CD4-positive, alpha-beta memory T cell (primary cell): ENCODE data around the gene CYP26B1. TPM values are rescaled to one million over a fixed set of nuclear protein-coding genes. Genes with fewer than 3 reads are reported as not detected.
A peak's percentile ranks its signal among the peaks of the same experiment; 100 is the strongest.

Source experiments
- CTCF ChIA-PET: fragments of 350-600 bp; sonication (Branson Sonifier 250); formaldehyde crosslinking; loops from one replicate; lab custom pipeline; 2021; ENCODE audit warnings: inconsistent platforms; ENCODE audit not compliant: partially characterized antibody; lab: Charles Lee
- POLR2A ChIA-PET: fragments of 350-600 bp; sonication (Branson Sonifier 250); formaldehyde crosslinking; loops from one replicate; lab custom pipeline; 2021; ENCODE audit not compliant: partially characterized antibody; lab: Charles Lee
- DNase-seq, 5 donors: peaks; one replicate each; pipeline versions ENCODE4 v3.0.0 to v3.0.0-alpha.2; 2020 to 2022; ENCODE audit warnings: mixed read lengths in 1 of 5
- H3K27ac ChIP-seq: one replicate; pipeline ENCODE4 v1.7.0; 2013; ENCODE audit warnings: low read depth, low read length
- H3K27me3 ChIP-seq: 2 replicates; pipeline ENCODE4 v1.7.0; 2013; ENCODE audit warnings: mild to moderate bottlenecking, low read length, moderate library complexity; ENCODE audit not compliant: insufficient read depth
- H3K36me3 ChIP-seq: 2 replicates; pipeline ENCODE4 v1.7.0; 2013; ENCODE audit warnings: mild to moderate bottlenecking, low read length, moderate library complexity; ENCODE audit not compliant: insufficient read depth
- H3K4me1 ChIP-seq: 2 replicates; pipeline ENCODE4 v1.7.0; 2013; ENCODE audit warnings: mild to moderate bottlenecking, low read length, moderate library complexity; ENCODE audit not compliant: insufficient read depth
- H3K4me3 ChIP-seq, 2 donors: one replicate each; pipeline ENCODE4 v1.7.0; 2013; ENCODE audit warnings: low read length in 2 of 2, mild to moderate bottlenecking in 1 of 2
- H3K9me3 ChIP-seq, 2 donors: one replicate each; pipeline ENCODE4 v1.7.0; 2013; ENCODE audit warnings: low read length in 2 of 2, control low read depth in 1 of 2; ENCODE audit not compliant: control insufficient read depth in 1 of 2
- H3K27ac Mint-ChIP-seq, 7 donors: one replicate each; pipeline ENCODE4 v1.8.0; 2020 to 2021; ENCODE audit warnings: mixed read lengths in 7 of 7, mild to moderate bottlenecking in 6 of 7, inconsistent platforms in 3 of 7, moderate library complexity in 3 of 7
- H3K27me3 Mint-ChIP-seq, 2 donors: one replicate each; pipeline ENCODE4 v1.8.0; 2020 to 2021; ENCODE audit warnings: mixed read lengths in 2 of 2
- H3K36me3 Mint-ChIP-seq, 2 donors: one replicate each; pipeline ENCODE4 v1.8.0; 2020 to 2021; ENCODE audit warnings: mixed read lengths in 2 of 2, inconsistent platforms in 1 of 2, mild to moderate bottlenecking in 1 of 2
- H3K4me1 Mint-ChIP-seq, 4 donors: one replicate each; pipeline ENCODE4 v1.8.0; 2020 to 2021; ENCODE audit warnings: mixed read lengths in 4 of 4, mild to moderate bottlenecking in 1 of 4
- H3K4me3 Mint-ChIP-seq, 8 donors: one replicate each; pipeline ENCODE4 v1.8.0; 2020 to 2021; ENCODE audit warnings: mixed read lengths in 8 of 8, mild to moderate bottlenecking in 7 of 8, moderate library complexity in 6 of 8, inconsistent platforms in 3 of 8
- H3K9me3 Mint-ChIP-seq, 8 donors: one replicate each; pipeline ENCODE4 v1.8.0; 2020 to 2021; ENCODE audit warnings: mixed read lengths in 8 of 8, mild to moderate bottlenecking in 5 of 8, inconsistent platforms in 3 of 8, moderate library complexity in 1 of 8
- intact Hi-C: fragments of 100-400 bp; cut with micrococcal nuclease; formaldehyde crosslinking; loops from one replicate; pipeline ENCODE4 v1.15.1; 2023
- polyA plus RNA-seq, 2 donors: library from polyadenylated mRNA; unstranded; fragments of 300-500 nt; fragmentation: Illumina TruSeq; gene quantifications; one replicate each; pipeline ENCODE4 v1.2.3, GENCODE V29; 2021
- total RNA-seq, 2 experiments: library from RNA; stranded (reverse); gene quantifications; one replicate each; pipeline ENCODE4 v1.2.3, GENCODE V29; 2021

CYP26B1 gene
- total and polyA plus RNA-seq, 4 experiments from 2014 or later: not detected

- CTCF ChIA-PET: no interaction called here
- DNase-seq: no peak
- Mint-ChIP-seq H3K9me3 (peaks cover 0 to 15% (median 7%) of the 10 kb centered on the region in 8 donors), H3K27ac (no peak overlapping the region), H3K27me3 (peaks cover 4 to 6% of the 10 kb centered on the region in 2 donors), H3K4me3 (no peak overlapping the region), H3K36me3 (no peaks in the 10 kb centered on the region), H3K4me1 (no peaks in the 10 kb centered on the region)
- Histone ChIP-seq H3K27me3 (no peaks in the 10 kb centered on the region), H3K9me3 (no peaks in the 10 kb centered on the region), H3K27ac (no peak overlapping the region), H3K36me3 (no peaks in the 10 kb centered on the region), H3K4me1 (no peaks in the 10 kb centered on the region), H3K4me3 (no peak overlapping the region)
- intact Hi-C loops: no loop called here
- POLR2A ChIA-PET: no interaction called here
Measured at GRCh38 chr2:72117718-72118117, 29.9 kb downstream of the CYP26B1 start.

DNA sequence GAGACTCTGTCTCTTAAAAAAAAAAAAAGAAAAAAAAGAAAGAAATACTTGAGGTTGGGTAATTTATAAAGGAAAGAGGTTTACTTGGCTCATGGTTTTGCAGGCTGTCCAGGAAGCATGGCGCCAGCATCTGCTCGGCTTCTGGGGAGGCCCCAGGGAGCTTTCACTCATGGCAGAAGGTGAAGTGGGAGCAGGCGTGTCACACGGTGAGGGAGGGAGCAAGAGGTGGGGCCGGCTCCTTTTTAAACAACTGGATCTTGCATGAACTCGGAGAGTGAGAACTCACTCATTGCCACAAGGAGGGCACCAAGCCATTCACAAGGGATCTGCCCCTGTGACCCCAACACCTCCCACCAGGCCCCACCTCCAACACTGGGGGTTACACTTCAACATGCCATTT is 30.6 kb downstream of the CYP26B1 start:
- H3K27ac Mint-ChIP-seq: no peak overlapping the region
- Histone ChIP-seq H3K27me3 (no peaks in the 10 kb centered on the region), H3K9me3 (no peaks in the 10 kb centered on the region), H3K27ac (no peak overlapping the region), H3K4me3 (no peak overlapping the region), H3K4me1 (no peaks in the 10 kb centered on the region), H3K36me3 (no peaks in the 10 kb centered on the region)
- peaks cover 0 to 8% (median 6%) of the 10 kb centered on the region in 8 donors for H3K9me3 Mint-ChIP-seq
- intact Hi-C loops: no loop called here
- H3K4me1 Mint-ChIP-seq: no peaks in the 10 kb centered on the region
- CTCF ChIA-PET: interaction anchor here (1.0 kb wide), 1 partner anchor 15 kb away, joined by 3 read pairs; no protein-coding TSS in a partner anchor
- no peak overlapping the region for H3K4me3 Mint-ChIP-seq
- H3K27me3 Mint-ChIP-seq: peaks cover 3 to 6% of the 10 kb centered on the region in 2 donors
- POLR2A ChIA-PET: no interaction called here
- H3K36me3 Mint-ChIP-seq: no peaks in the 10 kb centered on the region
- no peak for DNase-seq

DNA sequence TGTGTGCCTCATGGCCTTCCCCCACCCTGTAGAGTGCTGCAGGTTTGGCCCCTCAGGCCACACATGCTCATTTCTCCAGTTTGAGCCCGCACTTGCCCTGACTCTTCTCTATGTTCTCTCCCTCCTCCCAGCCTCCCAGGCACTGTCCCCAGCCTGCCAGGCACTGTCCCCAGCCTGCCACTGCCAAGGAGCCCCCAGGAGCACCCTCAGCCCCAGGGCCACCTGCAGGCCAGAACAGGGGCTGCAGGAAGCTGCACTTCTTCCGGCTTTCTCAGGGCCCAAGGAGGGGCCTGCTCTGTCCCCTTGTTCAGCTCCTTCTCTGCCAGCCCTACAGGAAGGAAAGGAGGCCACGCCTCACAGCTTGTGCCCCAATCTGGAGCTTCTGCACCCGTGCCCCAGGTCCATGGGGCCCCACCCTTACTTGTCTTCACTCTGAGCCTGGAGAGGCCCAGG is 31.6 kb downstream of the CYP26B1 start:
- Mint-ChIP-seq H3K36me3 (no peaks in the 10 kb centered on the region), H3K4me3 (no peak overlapping the region), H3K27me3 (peaks cover 3 to 4% of the 10 kb centered on the region in 2 donors), H3K9me3 (peaks cover 0 to 3% (median 0%) of the 10 kb centered on the region in 8 donors), H3K27ac (no peak overlapping the region), H3K4me1 (no peaks in the 10 kb centered on the region)
- ChIA-PET POLR2A (interaction anchor here (0.5 kb wide), 1 partner anchor 40 kb away, joined by 3 read pairs; no protein-coding TSS in a partner anchor), CTCF (interaction anchor here (1.0 kb wide), 1 partner anchor 14 kb away, joined by 3 read pairs; no protein-coding TSS in a partner anchor)
- Histone ChIP-seq H3K27me3 (no peaks in the 10 kb centered on the region), H3K9me3 (no peaks in the 10 kb centered on the region), H3K4me3 (no peak overlapping the region), H3K4me1 (no peaks in the 10 kb centered on the region), H3K27ac (no peak overlapping the region), H3K36me3 (no peaks in the 10 kb centered on the region)
- no peak for DNase-seq
- intact Hi-C loops: no loop called here

GRCh38 chr2:72115110-72116080 is 32.3 kb downstream of the CYP26B1 start:
- peaks cover 4% of the 10 kb centered on the region in 2 donors for H3K27me3 Mint-ChIP-seq
- Histone ChIP-seq H3K9me3 (no peaks in the 10 kb centered on the region), H3K4me3 (no peak overlapping the region), H3K4me1 (no peaks in the 10 kb centered on the region), H3K36me3 (no peaks in the 10 kb centered on the region), H3K27ac (no peak overlapping the region), H3K27me3 (no peaks in the 10 kb centered on the region)
- intact Hi-C loops: no loop called here
- ChIA-PET CTCF (no interaction called here), POLR2A (interaction anchor here (0.5 kb wide), 1 partner anchor 39 kb away, joined by 3 read pairs; no protein-coding TSS in a partner anchor)
- no peak overlapping the region for H3K4me3 Mint-ChIP-seq
- no peak for DNase-seq
- no peaks in the 10 kb centered on the region for H3K36me3 Mint-ChIP-seq
- peaks cover 0 to 2% (median 0%) of the 10 kb centered on the region in 8 donors for H3K9me3 Mint-ChIP-seq
- no peaks in the 10 kb centered on the region for H3K4me1 Mint-ChIP-seq
- H3K27ac Mint-ChIP-seq: no peak overlapping the region

- Mint-ChIP-seq H3K4me3 (no peak overlapping the region), H3K27ac (no peak overlapping the region), H3K27me3 (peaks cover 5 to 8% of the 10 kb centered on the region in 2 donors), H3K36me3 (no peaks in the 10 kb centered on the region), H3K4me1 (no peaks in the 10 kb centered on the region), H3K9me3 (peaks cover 0 to 2% (median 0%) of the 10 kb centered on the region in 8 donors)
- no peak for DNase-seq
- intact Hi-C loops: no loop called here
- ChIA-PET CTCF (no interaction called here), POLR2A (no interaction called here)
- no peaks in the 10 kb centered on the region for H3K4me1 ChIP-seq
- no peak overlapping the region for H3K4me3 ChIP-seq
- no peak overlapping the region for H3K27ac ChIP-seq
- no peaks in the 10 kb centered on the region for H3K27me3 ChIP-seq
- H3K36me3 ChIP-seq: no peaks in the 10 kb centered on the region
- H3K9me3 ChIP-seq: no peaks in the 10 kb centered on the region
Measured at GRCh38 chr2:72114693-72115051, 33.0 kb downstream of the CYP26B1 start.

DNA sequence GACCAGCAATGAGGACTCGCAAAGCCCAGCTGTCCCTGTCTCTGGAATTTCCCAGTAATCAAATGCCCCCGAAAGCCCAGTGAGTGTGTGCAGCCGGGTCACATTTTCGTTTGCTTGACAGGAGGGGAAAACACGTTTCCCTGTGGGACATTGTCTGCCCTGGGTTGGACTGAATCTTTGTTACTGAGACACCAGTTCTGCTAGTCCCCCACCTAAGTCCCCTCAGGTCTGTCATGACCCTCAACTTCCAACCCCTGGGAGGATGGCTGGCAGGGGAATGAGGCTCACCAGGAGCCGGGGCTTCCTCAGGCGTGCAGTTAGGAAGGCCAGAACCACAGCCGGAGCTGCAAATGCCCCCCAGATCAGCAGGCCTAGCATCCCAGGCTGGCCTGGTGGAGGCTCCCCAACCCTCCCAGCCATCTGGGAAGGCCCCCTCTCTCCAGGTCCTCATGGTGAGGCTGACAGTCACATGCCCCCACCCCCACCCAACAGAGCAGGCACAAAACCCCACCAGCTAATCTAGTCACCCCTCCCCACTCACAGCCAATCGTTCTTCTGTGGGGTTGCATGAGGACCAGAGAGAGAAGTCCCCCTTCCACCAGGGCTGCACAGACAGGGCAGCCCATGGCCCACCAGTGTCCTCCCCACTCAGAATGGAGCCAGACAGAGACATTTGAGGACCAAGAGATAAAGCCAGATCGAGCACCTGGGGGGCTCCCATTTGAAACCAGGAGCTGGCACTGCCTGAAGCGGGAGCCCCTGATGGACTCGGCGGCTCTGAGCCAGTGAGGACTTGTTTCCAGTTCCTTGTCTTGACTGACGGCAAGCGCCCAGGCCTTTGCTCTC is 33.6 kb downstream of the CYP26B1 start:
- CTCF ChIA-PET: no interaction called here

More for the DNA sequence above, 33.6 kb downstream of the CYP26B1 start:
- DNase-seq: peak in 1 of 5 donors; percentile 12
- peaks cover 0 to 2% (median 0%) of the 10 kb centered on the region in 8 donors for H3K9me3 Mint-ChIP-seq
- intact Hi-C loops: no loop called here
- POLR2A ChIA-PET: no interaction called here
- H3K27me3 ChIP-seq: no peaks in the 10 kb centered on the region
- peaks cover 5 to 8% of the 10 kb centered on the region in 2 donors for H3K27me3 Mint-ChIP-seq
- H3K27ac Mint-ChIP-seq: no peak overlapping the region
- no peaks in the 10 kb centered on the region for H3K36me3 Mint-ChIP-seq
- H3K36me3 ChIP-seq: no peaks in the 10 kb centered on the region
- H3K4me1 Mint-ChIP-seq: no peaks in the 10 kb centered on the region
- no peaks in the 10 kb centered on the region for H3K9me3 ChIP-seq
- no peak overlapping the region for H3K4me3 ChIP-seq
- no peak overlapping the region for H3K4me3 Mint-ChIP-seq
- H3K4me1 ChIP-seq: no peaks in the 10 kb centered on the region
- no peak overlapping the region for H3K27ac ChIP-seq
